SK-N-SH (cell line): ENCODE measurements around the gene ZBED5.

Experiments used
- CHD2 ChIP-seq: fragments of 150-350 bp; IDR thresholded peaks from 2 replicates; pipeline ENCODE4 v1.6.1; 2018; ENCODE audit warnings: low read length; ENCODE audit not compliant: partially characterized antibody
- GABPA ChIP-seq: IDR thresholded peaks from 2 replicates; pipeline ENCODE4 v1.4.0; 2012; ENCODE audit warnings: low read depth, mild to moderate bottlenecking
- NFIC ChIP-seq: IDR thresholded peaks from 2 replicates; pipeline ENCODE4 v1.4.0; 2012; ENCODE audit warnings: borderline replicate concordance
- TF ChIP-seq, protein P1 (sequence below): fragments of 200-600 bp; sonication (generic); IDR thresholded peaks from 2 replicates; pipeline ENCODE4 v1.6.1; 2017; ENCODE audit warnings: antibody characterized with exemption, mild to moderate bottlenecking, moderate library complexity
- TF ChIP-seq, protein P2 (sequence below): IDR thresholded peaks from 2 replicates; pipeline ENCODE4; 2012

DNA sequence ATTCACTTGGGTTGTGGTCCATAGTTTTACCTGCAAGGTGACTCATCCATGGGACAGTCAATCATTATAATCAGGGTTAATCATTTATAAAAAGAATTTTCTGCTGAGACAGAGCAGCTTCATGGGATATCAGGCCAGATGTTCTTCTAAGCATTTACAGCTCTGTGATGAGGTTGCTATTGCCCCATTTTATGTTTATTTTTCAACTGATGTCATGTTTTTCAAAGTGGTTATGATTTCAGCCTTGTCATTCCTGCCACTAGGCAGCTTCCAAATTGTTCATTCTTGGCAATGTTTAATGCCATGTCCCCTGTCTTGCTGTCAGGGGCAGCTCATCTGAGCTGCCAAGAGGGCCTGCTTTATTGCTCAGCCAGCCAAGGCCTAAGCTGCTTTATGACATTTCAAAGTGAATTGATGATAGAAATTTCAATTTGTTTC lies 35.9 kb upstream of the ZBED5 start:
- TF ChIP-seq, protein P1, sequence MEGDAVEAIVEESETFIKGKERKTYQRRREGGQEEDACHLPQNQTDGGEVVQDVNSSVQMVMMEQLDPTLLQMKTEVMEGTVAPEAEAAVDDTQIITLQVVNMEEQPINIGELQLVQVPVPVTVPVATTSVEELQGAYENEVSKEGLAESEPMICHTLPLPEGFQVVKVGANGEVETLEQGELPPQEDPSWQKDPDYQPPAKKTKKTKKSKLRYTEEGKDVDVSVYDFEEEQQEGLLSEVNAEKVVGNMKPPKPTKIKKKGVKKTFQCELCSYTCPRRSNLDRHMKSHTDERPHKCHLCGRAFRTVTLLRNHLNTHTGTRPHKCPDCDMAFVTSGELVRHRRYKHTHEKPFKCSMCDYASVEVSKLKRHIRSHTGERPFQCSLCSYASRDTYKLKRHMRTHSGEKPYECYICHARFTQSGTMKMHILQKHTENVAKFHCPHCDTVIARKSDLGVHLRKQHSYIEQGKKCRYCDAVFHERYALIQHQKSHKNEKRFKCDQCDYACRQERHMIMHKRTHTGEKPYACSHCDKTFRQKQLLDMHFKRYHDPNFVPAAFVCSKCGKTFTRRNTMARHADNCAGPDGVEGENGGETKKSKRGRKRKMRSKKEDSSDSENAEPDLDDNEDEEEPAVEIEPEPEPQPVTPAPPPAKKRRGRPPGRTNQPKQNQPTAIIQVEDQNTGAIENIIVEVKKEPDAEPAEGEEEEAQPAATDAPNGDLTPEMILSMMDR: 0 out of 2 replicates have a peak, but pooled peaks have one; percentile 18
- TF ChIP-seq CHD2 (no peak), GABPA (no peak), NFIC (no peak)
- TF ChIP-seq, protein P2, sequence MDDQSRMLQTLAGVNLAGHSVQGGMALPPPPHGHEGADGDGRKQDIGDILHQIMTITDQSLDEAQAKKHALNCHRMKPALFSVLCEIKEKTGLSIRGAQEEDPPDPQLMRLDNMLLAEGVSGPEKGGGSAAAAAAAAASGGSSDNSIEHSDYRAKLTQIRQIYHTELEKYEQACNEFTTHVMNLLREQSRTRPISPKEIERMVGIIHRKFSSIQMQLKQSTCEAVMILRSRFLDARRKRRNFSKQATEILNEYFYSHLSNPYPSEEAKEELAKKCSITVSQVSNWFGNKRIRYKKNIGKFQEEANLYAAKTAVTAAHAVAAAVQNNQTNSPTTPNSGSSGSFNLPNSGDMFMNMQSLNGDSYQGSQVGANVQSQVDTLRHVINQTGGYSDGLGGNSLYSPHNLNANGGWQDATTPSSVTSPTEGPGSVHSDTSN: no peak
